IPS-18c (cell line): ENCODE results near the gene MIS12.

Experiments used
- H3K4me3 ChIP-seq: 2 replicates; pipeline ENCODE4 v1.7.0; 2013; ENCODE audit warnings: low read depth, mild to moderate bottlenecking, low read length, moderate library complexity; ENCODE audit not compliant: insufficient read depth
- H3K9me3 ChIP-seq: one replicate; pipeline ENCODE4 v1.6.1; 2013; ENCODE audit warnings: mild to moderate bottlenecking, low read length, moderate library complexity; ENCODE audit not compliant: control insufficient read depth, insufficient read depth

MIS12 gene, protein sequence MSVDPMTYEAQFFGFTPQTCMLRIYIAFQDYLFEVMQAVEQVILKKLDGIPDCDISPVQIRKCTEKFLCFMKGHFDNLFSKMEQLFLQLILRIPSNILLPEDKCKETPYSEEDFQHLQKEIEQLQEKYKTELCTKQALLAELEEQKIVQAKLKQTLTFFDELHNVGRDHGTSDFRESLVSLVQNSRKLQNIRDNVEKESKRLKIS

DNA sequence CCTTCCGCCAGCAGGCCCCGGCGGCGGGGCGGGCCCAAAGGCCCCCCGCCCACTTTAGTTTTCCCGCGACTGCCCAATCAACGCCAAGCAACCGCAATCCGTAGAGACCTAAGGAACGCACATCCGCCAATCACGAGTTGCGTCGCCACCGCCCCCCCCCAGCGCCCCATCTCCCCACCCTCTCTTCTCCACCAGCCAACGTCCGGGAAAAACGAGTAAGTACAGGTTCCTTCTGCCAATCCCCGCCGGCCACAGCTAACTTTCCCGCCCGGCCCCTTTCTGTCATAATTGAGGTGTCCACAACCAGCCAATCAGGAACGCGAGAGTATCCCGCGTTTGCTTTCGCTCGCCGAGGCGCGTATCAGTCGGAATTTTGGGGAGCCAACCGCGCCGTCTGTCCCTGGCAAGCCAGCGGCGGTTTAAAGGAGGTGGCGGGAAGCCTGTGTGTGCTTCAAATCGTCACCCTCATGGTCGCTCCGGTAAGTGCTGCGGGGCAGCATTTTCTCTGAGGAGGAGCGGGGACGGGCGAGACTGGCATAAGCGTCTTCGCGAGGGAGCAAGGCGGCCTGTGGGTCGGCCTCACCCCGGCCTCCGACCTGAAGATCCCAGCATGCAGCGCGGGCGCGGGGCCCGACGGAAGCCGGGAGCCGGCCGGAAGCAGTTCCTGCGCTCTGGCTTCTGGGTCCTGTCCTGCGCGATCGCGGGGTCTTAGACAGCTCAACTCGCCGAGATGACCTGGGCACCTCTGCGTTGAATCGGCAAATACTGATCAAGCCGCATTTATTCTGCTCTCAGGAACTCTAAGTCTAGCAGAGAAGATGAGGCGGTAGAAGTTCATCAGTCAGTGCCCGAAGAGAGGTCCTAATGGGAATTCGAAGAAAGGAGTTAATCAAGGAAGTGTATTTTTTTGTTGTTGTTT, at the start of gene MIS12:
MIS12 (plus strand) TSS at position 361 of the 919 bp plus-strand sequence. CDS start 2,297 bp downstream, outside the sequence.
- H3K4me3 ChIP-seq, result peak within 1 kb of the TSS; percentile 98
- no peaks in the 10 kb centered on the region for H3K9me3 ChIP-seq

DNA sequence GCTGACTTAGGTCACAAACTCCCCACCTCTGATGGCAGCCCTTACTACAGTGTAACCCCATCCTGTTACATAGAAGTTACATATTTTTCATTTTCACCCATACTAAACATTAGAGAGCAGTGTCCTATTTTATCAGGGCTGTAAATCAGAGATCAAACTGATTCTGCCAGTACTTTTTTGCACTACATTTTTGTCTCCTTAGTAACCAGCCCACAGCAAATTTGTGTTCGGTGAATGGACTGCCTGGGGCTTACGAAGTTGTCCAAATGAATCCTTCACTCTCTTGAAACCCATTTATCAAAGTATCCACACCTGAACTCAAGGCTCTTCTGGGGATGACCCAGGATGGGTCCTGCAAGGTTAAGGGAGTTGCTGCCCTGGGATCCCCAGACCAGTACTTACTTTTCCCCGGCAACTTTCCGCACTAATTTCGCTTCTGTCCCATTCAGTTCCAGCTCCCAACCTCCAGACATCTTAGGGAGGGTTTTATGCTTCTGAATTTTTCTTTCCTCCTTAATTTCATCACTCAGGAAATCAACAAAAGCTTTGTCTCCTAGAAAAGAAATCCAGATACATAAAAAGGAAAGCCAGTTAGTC, 48.5 kb upstream of the MIS12 start:
- Histone ChIP-seq H3K9me3 (no peaks in the 10 kb centered on the region), H3K4me3 (peak overlapping the region; percentile 99)

DNA sequence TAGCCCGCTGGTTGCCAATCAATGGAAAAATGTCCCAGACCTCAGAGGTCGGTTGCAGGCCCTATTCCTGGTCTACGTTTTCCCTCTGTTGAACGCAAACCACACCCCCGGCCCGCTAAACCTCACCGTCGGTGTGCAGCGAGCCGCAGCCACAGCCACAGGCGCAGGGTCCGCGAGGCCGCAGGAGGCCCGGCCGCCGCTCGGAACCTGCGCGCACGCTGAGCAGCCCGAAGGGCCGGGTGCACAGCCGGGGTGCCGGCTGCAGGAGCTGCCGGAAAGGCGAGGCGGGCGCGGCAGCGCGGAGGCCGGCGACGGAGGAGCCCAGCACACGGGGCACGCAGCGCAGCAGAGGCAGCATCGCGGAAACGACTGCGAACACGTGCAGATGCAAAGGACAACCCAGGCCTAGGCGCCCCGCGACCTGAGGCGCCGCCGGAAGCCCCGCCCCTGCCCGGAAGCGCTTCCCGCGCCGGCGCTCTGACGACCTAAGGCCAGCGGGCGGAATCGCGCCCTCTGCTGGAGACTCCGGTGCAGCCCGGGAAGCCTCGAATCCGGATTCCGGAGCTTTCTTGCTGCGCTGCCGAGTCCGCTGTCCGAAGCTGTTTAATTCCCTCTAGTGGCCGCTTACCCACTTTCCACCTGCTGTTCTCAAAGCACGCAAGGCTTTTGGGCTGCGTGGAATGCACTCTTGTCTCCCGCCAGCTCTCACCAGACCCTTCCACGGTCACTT, 47.5 kb upstream of the MIS12 start, which contains the start of gene C1QBP:
C1QBP (minus strand) TSS at position 440 of the 730 bp plus-strand sequence; CDS start at position 358, 82 bp downstream.
- no peaks in the 10 kb centered on the region for H3K9me3 ChIP-seq
- H3K4me3 ChIP-seq, result peak within 1 kb of the TSS; percentile 99

DNA sequence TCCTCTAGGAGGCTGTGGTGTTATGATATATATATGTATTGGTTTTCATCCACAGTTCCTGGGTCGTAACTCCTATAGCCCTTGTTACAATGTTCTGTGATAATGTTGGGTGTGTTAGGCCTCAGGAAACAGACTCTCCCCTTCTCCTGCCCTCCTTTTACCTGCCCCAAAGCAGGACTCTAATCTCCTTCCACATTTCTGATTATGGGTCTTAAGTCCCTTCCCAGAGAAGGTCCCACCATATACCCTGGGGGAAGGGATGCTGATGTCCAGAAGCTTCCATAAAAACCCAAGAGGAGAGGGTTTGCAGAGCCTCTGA, 47.0 kb upstream of the MIS12 start:
- H3K4me3 ChIP-seq, result no peak overlapping the region; the same call in 1 of the 2 replicates
- H3K9me3 ChIP-seq, result no peaks in the 10 kb centered on the region

DNA sequence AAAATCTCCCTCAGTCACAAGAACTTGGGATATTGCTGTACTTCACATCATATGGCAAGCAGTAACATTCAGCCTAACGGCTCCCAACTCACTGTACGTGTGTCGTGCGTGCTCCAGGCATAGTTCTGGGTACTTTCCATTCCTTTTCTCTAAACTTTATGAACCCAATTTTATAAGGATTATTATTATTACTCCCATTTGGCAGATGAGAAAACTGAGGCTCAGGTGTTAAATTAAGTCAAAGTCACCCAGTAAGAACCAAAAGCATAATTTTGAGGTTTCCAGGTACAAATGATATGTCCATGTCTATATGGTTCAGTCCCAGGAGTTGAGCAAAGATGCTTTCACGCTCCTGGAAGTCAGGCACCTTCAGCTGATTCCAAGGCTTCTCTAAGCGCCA, 42.6 kb upstream of the MIS12 start:
- Histone ChIP-seq H3K9me3 (no peaks in the 10 kb centered on the region), H3K4me3 (no peak overlapping the region)

DNA sequence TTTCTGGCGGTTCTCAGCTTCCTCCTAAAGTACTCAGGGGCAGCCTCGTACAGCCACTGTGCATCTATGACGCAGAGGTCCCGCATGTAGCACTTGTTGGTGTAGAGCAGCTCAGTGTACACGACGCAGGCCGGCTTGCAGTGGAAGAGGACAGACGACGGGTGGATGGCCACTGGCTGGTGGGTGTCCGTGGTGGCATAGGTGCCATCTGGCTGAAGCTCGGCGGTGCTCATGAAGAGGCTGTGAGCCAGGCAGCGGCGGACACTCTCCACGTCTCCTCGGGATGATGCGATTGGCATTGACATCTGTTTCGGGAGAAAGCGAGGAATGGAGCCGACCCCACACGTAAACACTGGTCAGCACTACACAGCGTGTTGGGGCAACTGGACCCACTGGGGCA, 42.2 kb upstream of the MIS12 start:
- H3K9me3 ChIP-seq, result no peaks in the 10 kb centered on the region
- H3K4me3 ChIP-seq, result no peak overlapping the region

DNA sequence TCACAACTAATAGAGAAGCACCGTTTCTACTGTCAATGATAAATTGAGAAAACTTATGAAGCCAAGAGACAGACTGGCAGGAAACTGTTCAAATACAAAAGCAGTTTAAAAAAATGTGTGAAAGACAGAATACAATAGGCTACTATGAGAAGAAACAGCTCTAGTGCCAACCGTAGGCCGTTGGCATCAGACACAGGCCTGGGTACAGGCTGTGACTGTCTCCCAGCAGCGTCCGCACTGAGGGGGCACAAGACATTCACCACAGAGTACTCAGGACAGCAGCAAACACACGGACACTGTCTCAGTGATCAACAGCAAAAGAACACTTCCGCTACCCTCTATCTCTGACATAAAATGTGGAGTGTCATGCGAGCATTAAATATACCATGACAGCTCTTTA, 39.6 kb upstream of the MIS12 start:
- no peak overlapping the region for H3K4me3 ChIP-seq
- H3K9me3 ChIP-seq, result no peaks in the 10 kb centered on the region

DNA sequence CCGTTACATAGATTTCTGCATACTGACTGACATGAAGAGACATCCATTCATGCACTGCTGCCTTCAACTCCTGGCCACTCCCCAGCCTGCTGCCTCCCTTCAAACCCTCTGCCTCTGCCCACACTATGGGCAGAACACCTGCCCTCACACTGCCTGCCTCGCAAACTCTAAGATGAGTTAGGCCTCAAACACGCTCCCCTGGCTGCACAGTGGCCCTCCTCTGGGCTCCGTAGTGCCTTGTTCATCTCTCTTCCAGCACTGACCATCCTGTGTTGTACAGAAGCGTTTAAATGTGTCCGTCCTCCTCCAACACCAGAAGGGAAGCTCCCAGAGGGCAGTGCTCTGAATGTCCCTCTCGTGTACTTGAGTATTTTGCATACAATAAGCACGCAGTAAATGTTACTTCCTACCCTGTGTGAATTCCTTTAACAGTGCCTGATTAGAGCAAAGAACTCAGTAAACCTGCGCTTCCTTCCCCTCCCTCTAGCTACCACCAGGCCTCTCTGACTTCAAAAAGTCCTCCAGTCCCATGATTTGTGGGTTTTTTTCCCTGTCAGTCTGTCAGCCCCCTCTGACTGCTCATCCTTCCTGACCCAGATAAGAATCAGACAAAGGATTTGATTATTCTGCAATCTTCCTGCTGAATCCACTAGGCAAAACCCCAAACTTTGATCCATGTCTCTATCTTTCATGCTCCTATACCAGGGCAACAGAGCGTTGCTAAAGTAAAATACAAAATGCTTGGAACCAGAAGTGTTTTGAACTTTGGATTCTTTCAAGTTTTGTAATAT, 21.5 kb upstream of the MIS12 start:
- no peak overlapping the region for H3K4me3 ChIP-seq
- no peaks in the 10 kb centered on the region for H3K9me3 ChIP-seq

DNA sequence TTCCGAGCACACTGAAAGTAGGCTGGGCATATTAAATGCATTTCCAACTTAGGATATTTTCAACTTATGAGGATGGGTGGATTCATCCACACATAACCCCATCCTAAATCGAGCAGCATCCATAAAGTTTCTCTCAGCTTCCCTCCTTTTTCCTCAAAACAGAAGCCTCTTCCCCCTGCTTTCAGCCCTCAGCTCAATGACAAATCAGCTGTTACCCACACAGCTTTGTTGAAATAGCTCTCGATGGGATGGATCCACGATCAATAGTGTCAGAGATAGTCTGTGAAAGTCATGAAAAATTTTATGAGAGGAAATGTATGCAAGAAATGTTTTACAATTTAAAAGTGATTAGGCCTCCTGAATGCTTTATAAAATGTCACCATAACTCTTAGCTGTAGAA, 20.1 kb upstream of the MIS12 start:
- H3K4me3 ChIP-seq, result no peak overlapping the region

DNA sequence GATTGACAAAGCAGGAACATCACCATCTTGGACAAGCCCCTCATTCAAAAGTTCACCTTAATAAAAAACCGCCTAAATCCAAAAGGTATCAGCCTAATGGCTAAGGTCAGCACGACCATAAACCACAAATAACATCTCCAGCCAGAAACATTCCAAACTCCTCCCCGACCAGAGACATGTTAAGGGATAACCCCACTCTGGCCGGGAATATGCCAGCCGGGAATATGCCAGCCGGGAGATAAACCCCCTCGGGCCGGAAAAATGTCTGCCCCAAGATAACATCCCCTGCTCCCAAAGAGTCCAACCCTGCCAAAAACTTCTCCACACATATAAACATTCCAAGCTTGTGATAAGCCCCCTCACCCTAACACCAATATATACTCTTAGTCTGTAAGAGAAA, 18.9 kb upstream of the MIS12 start:
- H3K4me3 ChIP-seq, result peak overlapping the region; percentile 80

More for the DNA sequence above, 20.1 kb upstream of the MIS12 start:
- H3K9me3 ChIP-seq, result no peaks in the 10 kb centered on the region

DNA sequence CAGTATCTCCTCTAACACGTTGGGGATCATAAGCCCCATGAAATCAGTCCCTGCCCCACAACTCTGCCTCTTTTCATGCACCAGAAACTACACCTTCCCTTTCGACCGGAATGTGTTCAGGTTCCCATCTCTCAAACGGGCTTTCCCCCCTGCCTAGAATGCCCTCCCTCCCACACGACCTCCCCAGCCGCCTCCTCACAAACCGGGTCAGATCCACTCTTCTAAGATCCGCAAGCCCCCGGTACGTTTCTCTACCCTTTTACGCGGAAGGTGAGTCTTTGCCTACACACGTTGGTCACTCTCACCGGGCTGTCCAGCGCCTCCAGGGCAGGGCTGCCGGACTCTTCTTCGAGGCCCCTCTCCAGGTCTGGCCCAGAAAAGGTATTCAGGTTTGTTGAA, 18.3 kb upstream of the MIS12 start:
- Histone ChIP-seq H3K4me3 (peak overlapping the region; percentile 80), H3K9me3 (no peaks in the 10 kb centered on the region)

More for the DNA sequence above, 18.9 kb upstream of the MIS12 start:
- H3K9me3 ChIP-seq, result no peaks in the 10 kb centered on the region

DNA sequence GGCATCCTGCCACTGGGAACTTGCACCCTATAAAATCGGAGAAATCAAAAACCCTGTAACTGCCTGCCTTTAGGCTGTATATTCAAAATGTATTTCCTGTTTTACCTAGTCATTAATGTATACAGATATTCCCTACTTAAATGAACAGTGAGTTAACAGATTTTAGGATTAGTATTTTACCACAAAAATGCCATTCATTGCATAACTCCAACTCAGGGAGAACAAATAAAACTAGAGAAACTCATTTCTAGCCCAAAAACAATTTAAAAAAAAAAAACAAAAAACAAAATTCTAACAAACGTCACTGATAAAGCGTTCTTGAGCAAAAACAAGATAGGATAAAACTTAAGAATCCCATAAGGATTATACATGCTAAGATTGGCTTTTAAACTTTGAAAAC, 13.9 kb upstream of the MIS12 start:
- no peak overlapping the region for H3K4me3 ChIP-seq
- no peaks in the 10 kb centered on the region for H3K9me3 ChIP-seq

DNA sequence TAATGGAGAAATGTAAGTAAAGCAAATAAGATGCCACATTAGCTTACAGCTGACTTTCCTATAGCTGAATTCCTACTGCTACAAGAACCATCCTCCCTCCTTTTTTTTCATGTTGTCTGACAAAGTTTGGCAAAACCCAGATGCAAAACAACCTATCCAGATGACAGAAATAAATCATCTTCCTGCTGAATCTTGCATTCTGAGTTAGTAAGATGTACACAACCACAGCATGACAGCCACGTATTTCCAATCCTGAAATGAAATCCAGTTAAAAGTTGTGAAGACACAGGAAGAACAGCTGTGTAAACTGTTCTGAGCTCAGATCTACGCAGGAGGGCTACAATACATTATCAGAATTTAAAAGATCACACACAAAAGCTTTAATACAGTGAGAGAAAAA, 12.5 kb upstream of the MIS12 start:
- H3K9me3 ChIP-seq, result no peaks in the 10 kb centered on the region
- no peak overlapping the region for H3K4me3 ChIP-seq

DNA sequence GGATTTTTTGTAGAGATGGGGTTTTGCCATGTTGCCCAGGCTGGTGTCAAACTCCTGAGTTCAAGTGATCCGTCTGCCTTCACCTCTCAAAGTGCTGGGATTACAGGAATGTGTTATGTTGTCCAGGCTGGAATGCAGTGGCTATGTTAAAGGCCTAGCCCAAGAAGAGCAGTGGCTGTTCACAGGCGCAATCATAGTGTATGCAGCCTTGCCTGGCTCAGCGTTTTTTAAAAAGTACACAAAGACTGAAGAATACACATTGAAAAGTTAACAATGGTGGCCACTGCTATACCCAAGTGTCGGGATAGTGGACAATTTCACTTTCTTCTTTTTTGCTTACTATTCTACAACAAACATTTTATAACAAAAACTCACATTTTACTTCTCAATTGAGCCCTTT, 7.4 kb upstream of the MIS12 start:
- H3K4me3 ChIP-seq, result no peak overlapping the region
- no peaks in the 10 kb centered on the region for H3K9me3 ChIP-seq

DNA sequence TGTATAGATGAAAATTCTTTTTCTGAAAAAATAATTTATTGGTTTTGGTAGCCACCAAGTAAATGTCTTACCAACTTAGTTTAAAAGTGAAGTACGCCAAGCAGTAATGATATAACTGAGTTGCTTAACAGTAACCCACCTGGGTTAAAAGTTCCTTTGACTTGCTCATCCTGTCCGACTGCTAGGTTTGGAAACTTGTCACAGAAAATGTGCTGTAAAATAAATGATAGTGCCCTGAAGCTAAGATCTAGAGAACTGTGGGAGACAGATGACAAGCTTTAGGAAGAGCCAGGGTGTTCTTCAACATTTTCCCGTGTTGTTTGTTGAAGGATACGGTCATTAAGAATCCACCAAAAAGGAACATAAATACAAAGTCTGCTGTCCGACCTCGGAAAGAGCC, 5.4 kb upstream of the MIS12 start:
- no peak overlapping the region for H3K4me3 ChIP-seq
- H3K9me3 ChIP-seq, result no peaks in the 10 kb centered on the region

DNA sequence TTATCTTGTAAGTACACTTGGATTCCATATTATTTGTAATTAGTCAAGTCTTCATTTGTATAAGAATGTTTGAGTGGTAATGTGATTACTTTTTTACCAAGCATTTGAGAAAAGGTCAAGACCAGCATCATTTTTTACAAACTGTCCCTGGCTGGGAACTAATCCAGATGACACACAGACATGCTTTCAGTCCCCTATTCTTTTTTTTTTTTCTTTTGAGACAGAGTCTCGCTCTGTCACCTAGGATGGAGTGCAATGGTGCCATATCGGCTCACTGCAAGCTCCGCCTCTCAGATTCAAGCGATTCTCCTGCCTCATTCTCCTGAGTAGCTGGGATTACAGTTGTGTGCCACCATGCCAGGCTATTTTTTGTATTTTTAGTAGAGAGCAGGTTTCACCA, 4.9 kb upstream of the MIS12 start:
- Histone ChIP-seq H3K9me3 (no peaks in the 10 kb centered on the region), H3K4me3 (no peak overlapping the region)
